Prostate gland (tissue), 2 donors: Measurements from ENCODE around the gene ARGLU1.

Experiments
- POLR2AphosphoS5 ChIP-seq: sonication (generic); formaldehyde crosslinking; IDR thresholded peaks from one replicate; pipeline ENCODE4 v1.6.1; 2017; ENCODE audit warnings: antibody characterized with exemption
- TF ChIP-seq, protein P1 (sequence below), 4 experiments: fragments of 200-600 bp in 2 of 4; fragments of 450-650 bp in 2 of 4; sonication (generic) in 2 of 4; IDR thresholded peaks; 1 replicate in 3 of 4; 2 replicates in 1 of 4; pipeline ENCODE4 v1.5.1; 2016 to 2019; ENCODE audit warnings: antibody characterized with exemption in 4 of 4, mild to moderate bottlenecking in 2 of 4, moderate library complexity in 2 of 4

DNA sequence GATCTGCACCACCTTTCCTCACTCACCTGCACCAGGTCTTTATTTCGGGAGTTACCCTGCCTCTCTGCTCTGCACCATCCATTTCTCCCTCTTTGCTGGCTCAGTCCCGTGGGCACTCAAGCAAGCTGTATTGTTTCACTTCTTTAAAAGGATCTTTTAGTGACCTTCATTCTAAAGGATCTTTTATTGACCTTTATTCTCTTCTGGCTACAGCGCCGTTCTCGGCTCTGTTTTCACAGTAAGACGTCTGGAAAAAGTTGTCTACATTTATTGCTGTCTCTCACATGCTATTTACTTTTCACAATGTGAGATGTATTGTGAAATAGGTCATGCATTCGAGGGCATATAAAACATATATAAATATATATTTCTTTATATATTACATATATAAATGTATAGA, 35.6 kb upstream of the ARGLU1 start:
- TF ChIP-seq, protein P1, sequence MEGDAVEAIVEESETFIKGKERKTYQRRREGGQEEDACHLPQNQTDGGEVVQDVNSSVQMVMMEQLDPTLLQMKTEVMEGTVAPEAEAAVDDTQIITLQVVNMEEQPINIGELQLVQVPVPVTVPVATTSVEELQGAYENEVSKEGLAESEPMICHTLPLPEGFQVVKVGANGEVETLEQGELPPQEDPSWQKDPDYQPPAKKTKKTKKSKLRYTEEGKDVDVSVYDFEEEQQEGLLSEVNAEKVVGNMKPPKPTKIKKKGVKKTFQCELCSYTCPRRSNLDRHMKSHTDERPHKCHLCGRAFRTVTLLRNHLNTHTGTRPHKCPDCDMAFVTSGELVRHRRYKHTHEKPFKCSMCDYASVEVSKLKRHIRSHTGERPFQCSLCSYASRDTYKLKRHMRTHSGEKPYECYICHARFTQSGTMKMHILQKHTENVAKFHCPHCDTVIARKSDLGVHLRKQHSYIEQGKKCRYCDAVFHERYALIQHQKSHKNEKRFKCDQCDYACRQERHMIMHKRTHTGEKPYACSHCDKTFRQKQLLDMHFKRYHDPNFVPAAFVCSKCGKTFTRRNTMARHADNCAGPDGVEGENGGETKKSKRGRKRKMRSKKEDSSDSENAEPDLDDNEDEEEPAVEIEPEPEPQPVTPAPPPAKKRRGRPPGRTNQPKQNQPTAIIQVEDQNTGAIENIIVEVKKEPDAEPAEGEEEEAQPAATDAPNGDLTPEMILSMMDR (IDR thresholded peaks at IDR 0.05): no peak
- TF ChIP-seq POLR2AphosphoS5: no peak
